ENCODE measurements around the gene MFN2. TPM values are rescaled to one million over a fixed set of nuclear protein-coding genes. Genes with fewer than 3 reads are reported as not detected.

The MFN2 gene
- total RNA-seq, 4 donors from 2014 or later = 176 to 282 (median 217) TPM

- Histone ChIP-seq H3K9me3 (no peaks in the 10 kb centered on the region), H3K27ac (peak overlapping the region; percentile 55 to 98 (median 93)), H3K27me3 (no peaks in the 10 kb centered on the region), H3K4me3 (no peak overlapping the region), H3K4me1 (peaks cover 66 to 83% of the 10 kb centered on the region in 2 donors), H3K36me3 (peaks cover 0 to 55% of the 10 kb centered on the region in 2 donors)
- TF ChIP-seq, protein P1, sequence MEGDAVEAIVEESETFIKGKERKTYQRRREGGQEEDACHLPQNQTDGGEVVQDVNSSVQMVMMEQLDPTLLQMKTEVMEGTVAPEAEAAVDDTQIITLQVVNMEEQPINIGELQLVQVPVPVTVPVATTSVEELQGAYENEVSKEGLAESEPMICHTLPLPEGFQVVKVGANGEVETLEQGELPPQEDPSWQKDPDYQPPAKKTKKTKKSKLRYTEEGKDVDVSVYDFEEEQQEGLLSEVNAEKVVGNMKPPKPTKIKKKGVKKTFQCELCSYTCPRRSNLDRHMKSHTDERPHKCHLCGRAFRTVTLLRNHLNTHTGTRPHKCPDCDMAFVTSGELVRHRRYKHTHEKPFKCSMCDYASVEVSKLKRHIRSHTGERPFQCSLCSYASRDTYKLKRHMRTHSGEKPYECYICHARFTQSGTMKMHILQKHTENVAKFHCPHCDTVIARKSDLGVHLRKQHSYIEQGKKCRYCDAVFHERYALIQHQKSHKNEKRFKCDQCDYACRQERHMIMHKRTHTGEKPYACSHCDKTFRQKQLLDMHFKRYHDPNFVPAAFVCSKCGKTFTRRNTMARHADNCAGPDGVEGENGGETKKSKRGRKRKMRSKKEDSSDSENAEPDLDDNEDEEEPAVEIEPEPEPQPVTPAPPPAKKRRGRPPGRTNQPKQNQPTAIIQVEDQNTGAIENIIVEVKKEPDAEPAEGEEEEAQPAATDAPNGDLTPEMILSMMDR (IDR thresholded peaks at IDR 0.05 in 4 of 5, conservative IDR thresholded peaks at IDR 0.05 in 1 of 5) = no peak
- TF ChIP-seq POLR2A (IDR thresholded peaks at IDR 0.05) = no peak
- no peak for DNase-seq
- in situ Hi-C loops (cut with MboI; ENCODE audit: low sequenced_read_pairs in 4 of 4) (no loop called here), intact Hi-C loops (cut with DNase I; ENCODE audit: low total_unique reads) (no loop called here)
- no peak for ATAC-seq
These were observed 4.9 kb downstream of the MFN2 start for GRCh38 chr1:11985171-11985570.

DNA sequence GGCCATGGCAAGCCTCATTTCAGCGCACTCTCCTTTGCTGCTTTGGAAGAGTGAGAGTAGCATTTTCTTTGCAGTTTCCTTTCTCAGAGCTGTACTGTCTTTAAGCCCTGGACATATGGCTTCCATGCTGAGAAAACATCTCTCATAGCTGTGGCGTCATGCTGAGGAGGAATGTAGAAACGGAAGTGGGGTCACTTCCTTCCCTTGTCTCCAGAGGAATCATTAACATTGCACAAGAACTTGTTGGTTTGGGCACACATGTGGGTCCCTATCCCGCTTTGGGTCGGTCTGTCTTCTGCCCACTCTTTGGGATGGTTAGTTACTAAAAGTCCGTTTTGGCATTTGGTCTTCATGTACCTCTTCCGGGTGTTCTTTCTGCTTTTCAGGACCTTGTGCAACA is 5.6 kb downstream of the MFN2 start:
- TF ChIP-seq POLR2A (IDR thresholded peaks at IDR 0.05) = no peak
- TF ChIP-seq, protein P1 (IDR thresholded peaks at IDR 0.05 in 4 of 5, conservative IDR thresholded peaks at IDR 0.05 in 1 of 5) = no peak
- no peak for DNase-seq
- in situ Hi-C loops (cut with MboI; ENCODE audit: low sequenced_read_pairs in 4 of 4) (no loop called here), intact Hi-C loops (cut with DNase I; ENCODE audit: low total_unique reads) (no loop called here)
- H3K36me3 ChIP-seq = peaks cover 0 to 56% of the 10 kb centered on the region in 2 donors
- no peaks in the 10 kb centered on the region for H3K27me3 ChIP-seq
- no peak for ATAC-seq
- H3K27ac ChIP-seq = peak overlapping the region; percentile 55 to 98 (median 93)
- peaks cover 72 to 87% of the 10 kb centered on the region in 2 donors for H3K4me1 ChIP-seq
- H3K4me3 ChIP-seq = no peak overlapping the region
- H3K9me3 ChIP-seq = no peaks in the 10 kb centered on the region

DNA sequence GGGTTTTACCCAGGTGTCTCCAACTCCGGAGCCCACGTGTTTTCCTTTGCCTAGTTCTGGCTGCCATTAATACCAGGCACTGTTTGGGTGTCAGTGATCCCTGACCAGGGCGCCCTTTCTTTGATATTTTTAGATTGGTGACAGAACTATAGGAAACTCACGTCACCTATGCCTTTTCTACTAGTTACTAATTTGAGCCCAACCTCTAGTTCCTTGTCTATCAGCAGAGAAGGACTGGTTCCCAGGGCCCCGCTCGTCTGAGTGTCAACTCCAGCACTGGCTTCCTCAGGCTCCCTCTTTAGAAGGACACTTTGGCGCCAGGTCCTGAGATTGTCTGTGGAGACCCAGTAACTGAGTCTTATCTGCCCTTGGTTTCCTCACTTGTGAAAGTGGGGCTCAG is 9.4 kb downstream of the MFN2 start:
- no peak for TF ChIP-seq POLR2A (IDR thresholded peaks at IDR 0.05)
- TF ChIP-seq, protein P1 (IDR thresholded peaks at IDR 0.05 in 4 of 5, conservative IDR thresholded peaks at IDR 0.05 in 1 of 5) = no peak
- H3K36me3 ChIP-seq = peaks cover 4 to 60% of the 10 kb centered on the region in 2 donors
- intact Hi-C loops (cut with DNase I; ENCODE audit: low total_unique reads) = loop anchor here (5.0 kb wide), 1 partner anchor 678 kb away; no protein-coding TSS in a partner anchor
- H3K27me3 ChIP-seq = no peaks in the 10 kb centered on the region
- peak overlapping the region; percentile 91 to 98 (median 93) for H3K27ac ChIP-seq
- in situ Hi-C loops (cut with MboI; ENCODE audit: low sequenced_read_pairs in 4 of 4) = no loop called here
- H3K4me1 ChIP-seq = peaks cover 40 to 57% of the 10 kb centered on the region in 2 donors
- ATAC-seq = peak; percentile 7 to 15
- H3K9me3 ChIP-seq = no peaks in the 10 kb centered on the region
- no peak for DNase-seq
- H3K4me3 ChIP-seq = no peak overlapping the region

GRCh38 chr1:11990303-11991032 is 10.2 kb downstream of the MFN2 start:
- H3K4me1 ChIP-seq = peaks cover 35 to 53% of the 10 kb centered on the region in 2 donors
- TF ChIP-seq POLR2A (IDR thresholded peaks at IDR 0.05) = no peak
- TF ChIP-seq, protein P1 (IDR thresholded peaks at IDR 0.05 in 4 of 5, conservative IDR thresholded peaks at IDR 0.05 in 1 of 5) = no peak
- in situ Hi-C loops (cut with MboI; ENCODE audit: low sequenced_read_pairs in 4 of 4) = no loop called here

More at GRCh38 chr1:11990303-11991032, 10.2 kb downstream of the MFN2 start:
- Histone ChIP-seq H3K27me3 (no peaks in the 10 kb centered on the region), H3K4me3 (no peak overlapping the region), H3K9me3 (no peaks in the 10 kb centered on the region), H3K27ac (peak overlapping the region; percentile 91 to 98 (median 93)), H3K36me3 (peaks cover 4 to 64% of the 10 kb centered on the region in 2 donors)
- ATAC-seq (peak; percentile 87 to 90), DNase-seq (peak; percentile 86 to 91)
- intact Hi-C loops (cut with DNase I; ENCODE audit: low total_unique reads) = loop anchor here (5.0 kb wide), 1 partner anchor 677 kb away; no protein-coding TSS in a partner anchor

Data from gastrocnemius medialis (tissue), 4 donors.